NCI-H1092 treated with DMSO at 0.1 percent for 48 hours (cell line): Measurements from ENCODE around the gene RNF215.
"Not testable (repeated sequence)": the region's sequence is repeated elsewhere in the genome, so short reads cannot be mapped to it uniquely, and the experiment has no call there.

Source experiments
- DNase-seq: peaks from one replicate; lab custom pipeline; 2025; lab: John Stamatoyannopoulos, UW

The RNF215 gene

GRCh38 chr22:30421695-30422480 is 34.7 kb upstream of the RNF215 start:
- DNase-seq, result no peak

DNA sequence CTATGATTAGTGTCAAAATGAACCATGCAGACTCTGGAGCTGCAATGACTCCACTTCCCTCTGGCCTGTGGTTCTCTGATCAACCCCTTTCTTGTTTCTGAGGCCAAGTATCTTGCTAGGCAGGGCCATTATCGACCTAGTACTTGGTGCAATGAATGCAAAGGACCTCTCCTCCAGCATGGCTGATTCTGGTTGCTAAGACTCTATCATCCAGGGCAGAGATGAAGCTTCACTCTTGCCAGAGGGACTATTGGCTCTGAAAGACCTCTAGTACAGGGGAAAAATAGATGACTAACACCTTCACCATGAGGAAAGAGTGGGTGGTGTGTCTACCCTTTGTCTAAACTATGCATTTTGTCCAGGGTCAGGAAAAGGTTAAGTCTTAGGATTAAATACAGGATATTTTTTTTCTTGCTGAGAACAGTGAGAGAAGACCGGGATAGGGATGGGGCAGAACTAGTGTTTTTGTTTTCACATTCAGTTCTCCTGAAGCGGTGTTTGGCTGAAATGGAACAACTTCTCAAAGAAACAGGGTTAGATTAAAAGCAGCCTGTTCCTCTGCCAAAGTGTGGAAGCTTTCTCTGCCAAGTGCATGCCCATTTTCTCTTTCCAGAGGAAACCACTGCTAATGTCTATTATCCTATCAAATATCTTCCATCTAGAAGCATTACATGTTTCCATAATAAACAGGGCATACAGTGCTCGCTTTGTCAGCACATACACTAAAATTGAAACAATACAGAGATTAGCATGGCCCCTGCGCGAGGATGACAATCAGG is 33.3 kb upstream of the RNF215 start:
- DNase-seq, result no peak

GRCh38 chr22:30416837-30417236 is 29.6 kb upstream of the RNF215 start:
- DNase-seq, result no peak

GRCh38 chr22:30416403-30416802 is 29.2 kb upstream of the RNF215 start:
- no peak for DNase-seq

- DNase-seq, result no peak
Measured at GRCh38 chr22:30414525-30415047, 27.4 kb upstream of the RNF215 start.

DNA sequence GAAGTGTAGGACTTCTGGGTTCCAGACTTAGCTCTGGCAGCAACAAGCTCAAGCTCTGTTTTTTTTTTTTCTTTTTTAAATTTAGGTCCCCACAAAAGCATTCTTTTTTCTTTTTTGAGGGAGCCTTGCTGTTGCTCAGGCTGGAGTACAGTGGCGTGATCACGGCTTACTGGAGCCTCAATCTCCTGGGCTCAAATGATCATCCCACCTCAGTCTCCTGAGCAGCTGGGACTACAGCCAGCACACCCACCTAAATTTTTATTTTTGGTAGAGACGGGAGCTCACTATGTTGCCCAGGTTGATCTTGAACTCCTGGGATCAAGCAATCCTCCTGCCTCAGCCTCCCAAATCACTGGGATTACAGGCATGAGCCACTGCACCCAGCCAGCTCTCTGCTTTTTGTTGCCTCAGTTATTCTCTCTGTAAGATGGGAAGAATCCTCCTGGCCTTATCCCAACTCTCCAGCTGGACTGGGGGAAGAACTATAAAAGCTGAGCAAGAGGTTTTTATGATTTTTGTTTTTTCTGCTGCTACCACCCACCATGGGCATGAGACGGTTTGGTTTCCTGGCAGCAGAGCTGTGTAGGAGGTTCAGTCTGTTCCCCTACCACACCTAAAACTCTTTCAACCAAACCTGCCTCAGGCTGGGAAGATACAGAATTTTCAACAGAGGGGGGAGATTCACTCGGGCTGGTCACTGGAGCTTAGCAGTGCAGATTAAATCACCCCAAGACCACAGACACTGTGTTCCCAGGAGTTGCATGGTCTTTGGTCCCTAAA is 26.7 kb upstream of the RNF215 start:
- no peak for DNase-seq

DNA sequence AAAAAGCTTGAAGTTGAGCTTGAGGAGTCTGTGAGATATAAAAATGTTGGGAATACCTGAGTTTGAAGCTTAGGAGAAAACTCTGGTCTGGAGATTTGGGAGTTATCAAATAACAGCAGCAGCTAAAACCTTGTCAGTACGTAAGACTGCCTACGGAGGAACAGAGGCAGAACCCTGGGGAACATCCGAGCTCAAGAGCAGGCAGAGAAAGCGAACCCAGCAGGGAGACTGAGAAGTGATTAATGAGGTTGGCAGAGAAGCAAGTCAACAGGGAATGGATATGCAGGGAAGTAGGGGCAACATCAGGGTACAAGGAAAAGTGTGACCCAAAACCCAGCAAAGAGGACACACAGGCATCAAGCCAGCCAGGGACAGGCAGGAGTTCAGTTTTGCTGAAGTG is 25.8 kb upstream of the RNF215 start:
- no peak for DNase-seq

GRCh38 chr22:30411780-30412179 is 24.6 kb upstream of the RNF215 start:
- DNase-seq, result no peak

DNA sequence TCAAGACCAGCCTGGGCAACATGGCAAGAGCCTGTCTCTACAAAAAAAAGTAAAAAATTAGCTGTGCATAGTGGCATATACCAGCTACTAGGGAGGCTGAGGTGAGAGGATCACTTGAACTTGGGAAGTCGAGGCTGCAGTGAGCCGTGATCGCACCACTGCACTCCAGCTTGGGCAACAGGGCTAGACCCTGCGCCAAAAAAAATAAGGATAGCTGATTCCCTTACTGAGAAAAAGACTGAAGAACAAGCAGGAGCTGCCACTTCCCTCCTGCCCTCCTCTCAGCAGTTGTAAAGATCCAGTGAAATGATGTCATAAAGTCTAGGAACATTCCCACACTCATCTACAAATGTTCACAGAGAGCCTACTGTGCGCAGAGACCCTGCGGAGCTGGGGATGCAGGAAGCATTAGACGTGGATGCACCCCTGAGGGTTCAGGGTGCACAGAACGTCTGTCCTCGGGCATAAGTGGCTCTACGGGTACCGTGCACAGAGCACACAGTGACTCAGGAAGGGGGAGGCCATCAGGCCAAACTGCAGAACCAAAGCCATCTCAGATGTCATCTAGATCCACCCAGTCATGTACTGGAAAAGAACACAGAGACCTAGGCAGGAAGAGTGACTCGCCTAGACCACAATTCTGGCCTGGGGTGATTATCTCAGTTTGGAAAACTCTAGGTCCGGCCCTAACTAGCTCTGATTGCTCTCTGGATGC is 21.3 kb upstream of the RNF215 start:
- DNase-seq, result no peak

DNA sequence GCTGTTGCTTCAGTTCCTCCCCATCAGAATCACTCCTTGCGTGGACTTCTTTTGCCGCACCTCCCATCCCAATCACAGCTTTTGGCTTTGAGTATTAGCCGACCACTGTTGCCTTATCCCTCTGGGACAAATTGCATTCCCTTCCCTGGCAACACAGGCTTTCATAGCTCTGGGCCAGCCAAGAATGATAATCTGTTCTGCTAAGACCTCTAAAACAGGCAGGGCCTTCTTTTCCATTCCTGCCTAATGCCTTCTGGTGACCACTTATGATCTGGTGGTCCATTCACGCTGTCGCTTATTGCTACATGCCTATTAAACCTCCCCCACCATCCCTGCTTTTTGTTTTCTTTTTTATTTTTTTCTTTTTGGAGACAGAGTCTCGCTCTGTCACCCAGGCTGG is 19.2 kb upstream of the RNF215 start:
- no peak for DNase-seq

DNA sequence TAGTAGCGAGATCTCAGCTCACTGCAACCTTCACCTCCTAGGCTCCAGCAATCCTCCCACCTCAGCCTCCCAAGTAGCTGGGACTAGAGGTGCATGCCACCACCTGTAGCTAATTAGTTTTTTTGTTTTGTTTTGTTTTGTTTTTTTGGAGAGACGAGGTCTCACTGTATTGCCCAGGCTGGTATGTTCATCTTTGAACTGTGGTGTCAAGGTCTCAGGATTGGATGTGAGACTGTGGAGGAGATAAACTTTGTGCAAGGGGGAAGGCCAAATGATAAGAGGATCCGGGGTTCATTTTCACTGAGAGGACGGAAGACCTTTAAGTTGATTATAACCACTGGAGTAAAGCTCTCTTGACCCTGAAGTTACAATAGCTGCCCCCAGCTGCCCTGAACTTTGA is 18.5 kb upstream of the RNF215 start:
- DNase-seq, result no peak

- no peak for DNase-seq
Measured at GRCh38 chr22:30404307-30404706, 17.1 kb upstream of the RNF215 start.

GRCh38 chr22:30402766-30403104 is 15.5 kb upstream of the RNF215 start:
- DNase-seq, result not testable (repeated sequence)

DNA sequence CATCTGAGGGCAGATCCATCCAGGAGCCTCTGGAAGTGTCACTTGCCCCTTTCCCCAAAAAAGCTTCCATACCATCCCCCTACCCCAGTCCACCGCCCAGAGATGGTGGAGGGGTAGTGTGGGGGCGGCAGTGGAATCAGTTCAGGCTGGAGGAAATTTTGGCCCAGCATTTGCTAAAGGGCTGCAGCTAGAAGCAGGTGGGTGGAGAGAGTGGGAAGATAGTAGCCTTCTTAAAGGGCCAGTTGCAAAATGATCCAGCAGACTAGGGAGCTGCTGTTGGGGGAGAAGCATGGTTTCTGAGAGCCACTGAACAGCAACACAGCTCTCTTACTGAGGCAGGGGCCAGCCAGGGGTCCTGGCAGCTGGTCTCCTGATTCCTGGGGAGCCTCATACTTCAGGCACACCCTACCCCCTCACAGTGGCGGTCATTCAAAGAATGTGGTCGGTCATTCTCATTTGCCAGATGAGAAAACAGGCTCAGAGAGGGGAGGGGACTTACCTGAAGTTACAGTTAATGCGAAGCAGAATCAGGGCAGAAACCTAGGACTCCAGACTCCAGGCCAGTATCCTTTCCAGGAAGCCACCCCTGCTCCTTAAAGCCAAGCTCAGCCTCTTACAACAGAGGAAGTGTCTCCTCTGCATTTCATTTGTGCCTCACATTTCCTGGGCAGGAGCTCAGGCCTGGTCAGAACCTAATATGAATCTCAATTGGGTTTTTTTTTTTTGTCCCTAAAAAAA is 15.0 kb upstream of the RNF215 start:
- no peak for DNase-seq

DNA sequence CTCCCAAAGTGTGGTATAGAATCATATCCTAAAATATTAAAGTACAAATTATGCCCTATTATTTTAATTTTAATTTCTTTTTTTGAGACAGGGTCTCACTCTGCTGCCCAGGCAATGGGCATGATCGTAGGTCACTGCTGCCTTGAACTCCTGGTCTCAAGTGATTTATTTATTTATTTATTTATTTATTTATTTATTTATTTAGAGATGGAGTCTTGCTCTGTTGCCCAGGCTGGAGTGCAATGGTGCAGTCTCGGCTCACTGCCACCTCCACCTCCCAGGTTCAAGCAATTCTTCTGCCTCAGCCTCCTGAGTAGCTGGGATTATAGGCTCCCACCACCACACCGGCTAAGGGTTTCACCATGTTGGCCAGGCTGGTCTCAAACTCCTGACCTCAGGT is 13.8 kb upstream of the RNF215 start:
- DNase-seq, result not testable (repeated sequence)

DNA sequence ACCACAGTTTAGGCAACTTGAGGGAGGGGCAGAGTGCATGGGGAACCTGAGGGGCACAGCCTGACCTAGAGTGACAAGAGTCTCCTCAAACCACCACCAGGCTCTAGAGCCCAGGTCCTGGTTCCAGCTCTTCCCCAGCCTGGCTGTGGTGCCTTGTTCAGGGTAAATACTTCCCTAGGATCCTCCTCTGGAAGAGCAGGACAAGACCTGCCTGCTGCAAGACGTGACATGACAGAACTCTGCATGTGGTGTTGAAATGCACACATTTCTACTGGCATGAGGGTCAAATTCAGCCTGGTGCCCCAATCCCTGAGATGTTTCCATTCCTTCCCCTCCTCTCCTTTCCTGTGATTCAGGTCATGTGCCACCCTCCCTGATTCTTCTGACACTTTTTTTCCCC is 12.9 kb upstream of the RNF215 start:
- DNase-seq, result no peak

GRCh38 chr22:30399718-30400117 is 12.5 kb upstream of the RNF215 start:
- DNase-seq, result no peak

DNA sequence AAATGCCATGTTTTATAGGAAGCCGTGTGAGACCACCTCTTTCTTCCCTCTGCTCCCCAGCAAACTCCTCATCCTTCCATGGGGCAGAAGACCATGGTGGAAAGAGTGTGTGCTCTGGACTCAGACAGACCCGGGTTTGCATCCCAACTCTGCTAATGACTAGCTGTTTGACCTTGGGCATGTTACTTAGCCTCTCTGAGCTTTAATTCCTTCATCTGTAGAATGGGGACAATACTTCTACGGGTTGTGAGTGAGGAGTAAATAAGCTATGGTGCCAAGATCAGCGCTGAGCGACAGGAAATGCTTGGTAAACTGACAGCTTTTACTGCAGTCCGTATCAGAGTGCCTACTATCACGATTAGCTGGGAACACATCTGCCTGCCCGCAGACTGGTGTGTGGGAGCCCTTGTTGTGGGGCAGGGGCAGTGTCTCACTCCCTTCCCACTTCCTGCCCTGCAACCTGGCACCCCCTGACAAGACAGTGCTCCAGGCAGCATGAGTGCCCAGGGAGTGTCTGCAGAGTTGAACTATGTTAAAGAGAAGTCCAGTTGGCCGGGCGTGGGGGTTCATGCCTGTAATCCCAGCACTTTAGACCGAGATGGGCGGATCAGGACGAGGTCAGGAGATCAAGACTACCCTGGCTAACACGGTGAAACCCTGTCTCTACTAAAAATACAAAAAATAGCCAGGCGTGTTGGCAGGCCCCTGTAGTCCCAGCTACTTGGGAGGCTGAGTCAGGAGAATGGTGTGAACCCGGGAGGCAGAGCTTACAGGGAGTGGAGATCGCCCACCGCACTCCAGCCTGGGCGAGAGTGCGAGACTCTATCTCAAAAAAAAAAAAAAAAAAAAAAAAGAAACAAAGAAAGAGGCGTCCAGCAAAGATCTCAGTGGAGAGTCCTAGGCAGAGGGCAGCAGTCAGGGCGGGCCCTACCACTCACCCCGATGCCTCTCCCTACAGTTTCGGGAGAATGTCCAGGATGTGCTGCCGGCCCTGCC is 11.8 kb upstream of the RNF215 start:
- no peak for DNase-seq

DNA sequence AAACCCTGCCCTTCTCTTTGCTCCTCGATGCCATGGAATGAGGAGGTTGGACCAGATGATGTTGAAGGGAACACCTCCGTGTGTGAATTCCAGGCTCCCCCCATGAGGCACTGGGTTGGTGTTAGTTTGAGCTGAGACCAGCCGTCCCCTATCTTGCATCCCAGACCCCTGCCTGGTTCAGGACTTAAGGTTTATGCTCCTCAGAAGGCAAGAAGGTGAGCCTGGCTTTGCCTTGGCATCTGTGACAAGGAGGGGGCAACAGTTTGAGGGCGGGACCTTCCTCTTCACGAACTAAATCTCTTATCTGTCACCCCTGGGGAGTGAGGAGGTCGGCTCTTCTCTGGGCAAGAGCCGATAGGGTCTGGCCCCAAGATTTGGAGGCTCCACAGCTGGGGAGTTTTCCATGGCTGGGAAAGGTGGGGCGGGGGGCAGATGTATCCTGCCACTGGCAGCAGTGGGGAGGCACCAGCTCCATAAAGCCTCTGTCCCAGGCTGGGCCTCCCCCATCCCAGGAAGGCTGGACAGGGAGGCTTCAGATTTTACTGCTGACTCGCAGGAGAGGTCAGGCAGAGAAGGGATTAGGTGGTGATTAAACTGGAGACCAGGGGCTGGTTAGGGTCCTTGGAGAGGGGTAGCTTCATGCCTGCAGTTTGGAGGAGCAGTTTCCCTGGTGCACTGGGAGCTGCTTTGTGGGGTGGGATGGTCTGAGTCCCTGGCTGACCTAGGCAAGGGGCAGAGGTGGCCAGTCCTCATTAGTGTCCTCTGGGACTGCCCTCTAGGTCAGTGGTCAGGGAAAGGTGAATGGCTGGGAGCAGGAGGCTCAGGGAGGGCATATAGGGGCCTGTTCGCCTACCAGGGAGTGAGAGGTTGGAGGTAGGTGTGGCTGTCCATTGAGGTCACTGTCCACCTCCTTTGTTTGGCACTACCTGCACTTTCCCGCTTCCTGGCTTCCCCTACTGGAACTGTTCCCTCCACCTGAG is 10.7 kb upstream of the RNF215 start:
- no peak for DNase-seq
